Peyer's patch (tissue), 4 donors: ENCODE results near the gene ARID1B. TPM values are rescaled to one million over a fixed set of nuclear protein-coding genes. Genes with fewer than 3 reads are reported as not detected.
A peak's percentile ranks its signal among the peaks of the same experiment; 100 is the strongest.
"Not testable (repeated sequence)": the region's sequence is repeated elsewhere in the genome, so short reads cannot be mapped to it uniquely, and the experiment has no call there.

Source experiments
- DNase-seq, 3 donors: peaks; one replicate each; pipeline ENCODE4 v3.0.0-alpha.2; 2017 to 2019
- H3K27ac ChIP-seq, 4 donors: fragments of 200-600 bp; sonication (generic); one replicate each; pipeline ENCODE4 v1.5.1; 2016 to 2019
- H3K27me3 ChIP-seq, 2 donors: fragments of 200-600 bp; sonication (generic); one replicate each; pipeline ENCODE4 v1.5.1; 2019
- H3K36me3 ChIP-seq, 3 donors: fragments of 200-600 bp; sonication (generic); one replicate each; pipeline ENCODE4 v1.5.1; 2016 to 2019
- H3K4me1 ChIP-seq, 4 donors: fragments of 200-600 bp; sonication (generic); one replicate each; pipeline ENCODE4 v1.5.1; 2016 to 2019
- H3K4me3 ChIP-seq, 4 donors: fragments of 200-600 bp; sonication (generic); 1 replicate in 3 of 4; 2 replicates in 1 of 4; pipeline ENCODE4 v1.5.1; 2016 to 2019; ENCODE audit warnings: mild to moderate bottlenecking in 1 of 4
- H3K9me3 ChIP-seq, 4 donors: fragments of 200-600 bp; sonication (generic); one replicate each; pipeline ENCODE4 v1.5.1; 2016 to 2019; ENCODE audit warnings: mild to moderate bottlenecking in 1 of 4
- CTCF ChIP-seq, 6 experiments: fragments of 450-650 bp in 4 of 6; fragments of 200-600 bp in 2 of 6; sonication (generic) in 1 of 6; IDR thresholded peaks; one replicate each; pipeline ENCODE4 v1.5.1; 2017 to 2019; ENCODE audit warnings: antibody characterized with exemption in 6 of 6, mild to moderate bottlenecking in 3 of 6, moderate library complexity in 1 of 6
- POLR2A ChIP-seq, 2 donors: fragments of 450-650 bp; IDR thresholded peaks; one replicate each; pipeline ENCODE4 v1.5.1; 2017; ENCODE audit warnings: antibody characterized with exemption in 2 of 2, mild to moderate bottlenecking in 2 of 2, moderate library complexity in 2 of 2
- total RNA-seq, 4 donors: library from RNA; depleted of rRNA; stranded (reverse); fragments of >200 nt; gene quantifications; one replicate each; pipeline ENCODE4 v1.1.0, GENCODE V29; 2016

ARID1B gene
- total RNA-seq, 4 donors from 2014 or later = 117 to 174 (median 149) TPM

- Histone ChIP-seq H3K36me3 (no peaks in the 10 kb centered on the region), H3K27ac (no peak overlapping the region), H3K9me3 (no peaks in the 10 kb centered on the region), H3K4me3 (no peak overlapping the region), H3K4me1 (peaks cover 0 to 15% (median 7%) of the 10 kb centered on the region in 4 donors), H3K27me3 (no peaks in the 10 kb centered on the region)
- DNase-seq = no peak
- no peak for TF ChIP-seq POLR2A (IDR thresholded peaks at IDR 0.05)
- no peak for TF ChIP-seq CTCF (IDR thresholded peaks at IDR 0.05)
Measured at GRCh38 chr6:157037165-157037564, 260.0 kb downstream of the ARID1B start.

DNA sequence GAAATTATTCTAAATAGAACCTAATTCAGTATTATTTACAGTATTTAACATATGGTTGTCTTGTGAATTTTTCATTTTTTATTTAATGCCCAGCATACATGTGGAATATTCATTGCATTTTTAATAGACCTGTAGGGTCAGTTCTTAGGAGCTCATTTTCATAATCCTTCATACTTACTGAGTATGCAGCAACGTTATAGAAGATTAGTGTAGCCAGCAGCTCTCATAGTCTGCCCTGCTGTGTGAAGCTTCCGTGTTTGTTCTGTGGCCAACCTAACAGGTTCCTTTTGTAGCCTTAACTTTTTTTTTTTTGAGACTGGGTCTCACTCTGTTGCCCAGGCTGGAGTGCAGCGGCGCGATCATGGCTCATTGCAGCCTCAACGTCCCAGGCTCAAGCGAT is 261.4 kb downstream of the ARID1B start:
- Histone ChIP-seq H3K9me3 (no peaks in the 10 kb centered on the region), H3K27me3 (no peaks in the 10 kb centered on the region), H3K36me3 (no peaks in the 10 kb centered on the region), H3K27ac (no peak overlapping the region), H3K4me3 (no peak overlapping the region), H3K4me1 (peaks cover 0 to 15% (median 4%) of the 10 kb centered on the region in 4 donors)
- no peak for DNase-seq
- no peak for TF ChIP-seq POLR2A (IDR thresholded peaks at IDR 0.05)
- no peak for TF ChIP-seq CTCF (IDR thresholded peaks at IDR 0.05)

DNA sequence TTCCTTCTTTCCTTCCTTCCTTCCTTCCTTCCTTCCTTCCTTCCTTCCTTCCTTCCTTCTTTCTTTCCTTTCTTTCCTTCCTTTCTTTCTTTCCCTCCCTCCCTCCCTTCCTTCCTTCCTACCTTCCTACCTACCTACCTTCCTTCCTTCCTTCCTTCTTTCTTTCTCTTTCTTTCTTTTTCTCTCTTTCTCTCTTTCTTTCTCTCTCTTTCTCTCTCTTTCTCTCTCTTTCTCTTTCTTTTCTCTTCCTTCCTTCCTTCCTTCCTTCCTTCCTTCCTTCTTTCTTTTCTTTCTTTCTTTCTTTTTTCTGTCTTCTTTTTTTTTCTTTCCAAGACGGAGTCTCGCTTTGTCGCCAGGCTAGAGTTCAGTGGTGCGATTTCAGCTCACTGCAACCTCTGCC is 262.5 kb downstream of the ARID1B start:
- not testable (repeated sequence) for H3K36me3 ChIP-seq, H3K9me3 ChIP-seq, H3K27me3 ChIP-seq, H3K4me1 ChIP-seq, DNase-seq, H3K4me3 ChIP-seq, H3K27ac ChIP-seq

- no peaks in the 10 kb centered on the region for H3K36me3 ChIP-seq
- H3K4me1 ChIP-seq = peaks cover 0 to 7% (median 0%) of the 10 kb centered on the region in 4 donors
- no peaks in the 10 kb centered on the region for H3K9me3 ChIP-seq
- no peak for DNase-seq
- TF ChIP-seq CTCF (IDR thresholded peaks at IDR 0.05) (no peak), POLR2A (IDR thresholded peaks at IDR 0.05) (no peak)
- no peak overlapping the region for H3K4me3 ChIP-seq
- H3K27me3 ChIP-seq = no peaks in the 10 kb centered on the region
- no peak overlapping the region for H3K27ac ChIP-seq
Measured at GRCh38 chr6:157040191-157040590, 263.0 kb downstream of the ARID1B start.

- no peaks in the 10 kb centered on the region for H3K4me1 ChIP-seq
- TF ChIP-seq POLR2A (IDR thresholded peaks at IDR 0.05) (no peak), CTCF (IDR thresholded peaks at IDR 0.05) (peak in 4 of 6 experiments; percentile 54 to 58 (median 57))
- no peak overlapping the region for H3K27ac ChIP-seq
- no peak for DNase-seq
- H3K4me3 ChIP-seq = no peak overlapping the region
- H3K9me3 ChIP-seq = no peaks in the 10 kb centered on the region
- no peaks in the 10 kb centered on the region for H3K36me3 ChIP-seq
- H3K27me3 ChIP-seq = no peaks in the 10 kb centered on the region
Measured at GRCh38 chr6:157045831-157046454, 268.8 kb downstream of the ARID1B start.

DNA sequence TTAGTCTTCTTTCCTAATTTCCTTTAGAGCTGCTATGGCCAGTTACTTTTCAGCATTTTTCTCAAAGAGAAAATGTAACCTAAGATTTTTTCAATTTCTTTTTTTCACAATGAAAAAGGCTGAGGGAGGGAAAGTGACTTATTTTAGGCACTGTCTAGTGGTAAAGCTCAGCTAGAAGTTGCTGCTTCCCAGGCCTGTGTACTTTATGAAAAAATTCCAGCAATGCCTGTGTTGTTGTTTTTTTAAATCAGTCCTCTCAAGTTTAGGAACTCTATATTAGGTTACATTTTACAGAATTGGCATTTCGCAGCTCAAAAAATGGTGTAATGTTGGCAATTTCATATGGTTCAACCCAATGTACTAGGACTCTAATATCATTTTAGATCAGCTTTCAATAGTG is 269.6 kb downstream of the ARID1B start:
- Histone ChIP-seq H3K36me3 (no peaks in the 10 kb centered on the region), H3K4me3 (no peak overlapping the region), H3K9me3 (no peaks in the 10 kb centered on the region), H3K27me3 (no peaks in the 10 kb centered on the region), H3K4me1 (no peaks in the 10 kb centered on the region), H3K27ac (no peak overlapping the region)
- TF ChIP-seq CTCF (IDR thresholded peaks at IDR 0.05) (no peak), POLR2A (IDR thresholded peaks at IDR 0.05) (no peak)
- DNase-seq = no peak
